DMS153 treated with DMSO at 0.1 percent for 48 hours (cell line): Measurements from ENCODE around the gene ANKRD13D.
A peak's percentile ranks its signal among the peaks of the same experiment; 100 is the strongest.
"Not testable (repeated sequence)": the region's sequence is repeated elsewhere in the genome, so short reads cannot be mapped to it uniquely, and the experiment has no call there.

Source experiments
- DNase-seq: peaks from one replicate; lab custom pipeline; 2025; ENCODE audit not compliant: unreplicated experiment; lab: John Stamatoyannopoulos, UW

The ANKRD13D gene

DNA sequence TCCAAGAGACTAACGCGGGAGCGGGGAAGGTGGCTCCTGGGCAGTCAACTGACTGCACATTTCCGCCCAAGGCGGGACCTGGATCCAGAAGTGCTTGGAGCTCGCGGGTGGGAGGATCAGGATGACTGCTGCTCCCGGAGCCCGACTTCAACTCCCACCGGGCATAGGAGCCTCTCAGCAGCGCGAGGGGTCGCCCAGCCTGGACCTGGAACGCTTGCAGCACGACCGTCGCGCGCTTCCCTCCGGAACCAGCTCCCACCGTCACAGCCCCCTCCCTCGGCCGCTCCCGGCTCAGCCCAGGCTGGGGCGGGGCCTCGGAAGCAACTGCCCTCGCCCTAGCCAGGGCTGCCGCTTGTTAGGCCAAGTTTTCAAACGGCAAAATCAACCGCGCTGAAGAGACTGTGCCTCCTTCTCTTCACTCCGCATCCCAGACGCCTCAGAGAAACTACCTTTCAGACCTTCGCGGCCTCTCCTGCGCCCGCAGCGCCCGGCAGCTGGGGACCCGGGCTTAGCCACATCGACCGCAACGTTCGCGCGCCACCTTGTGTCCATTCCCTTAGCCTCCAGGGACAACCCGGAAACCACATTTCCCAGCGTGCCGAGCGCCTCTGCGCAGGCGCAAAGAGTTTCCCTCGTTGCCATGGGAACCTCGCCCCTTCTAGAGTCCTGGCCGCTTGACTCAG is 28.2 kb downstream of the ANKRD13D start:
- peak; percentile 98 for DNase-seq

DNA sequence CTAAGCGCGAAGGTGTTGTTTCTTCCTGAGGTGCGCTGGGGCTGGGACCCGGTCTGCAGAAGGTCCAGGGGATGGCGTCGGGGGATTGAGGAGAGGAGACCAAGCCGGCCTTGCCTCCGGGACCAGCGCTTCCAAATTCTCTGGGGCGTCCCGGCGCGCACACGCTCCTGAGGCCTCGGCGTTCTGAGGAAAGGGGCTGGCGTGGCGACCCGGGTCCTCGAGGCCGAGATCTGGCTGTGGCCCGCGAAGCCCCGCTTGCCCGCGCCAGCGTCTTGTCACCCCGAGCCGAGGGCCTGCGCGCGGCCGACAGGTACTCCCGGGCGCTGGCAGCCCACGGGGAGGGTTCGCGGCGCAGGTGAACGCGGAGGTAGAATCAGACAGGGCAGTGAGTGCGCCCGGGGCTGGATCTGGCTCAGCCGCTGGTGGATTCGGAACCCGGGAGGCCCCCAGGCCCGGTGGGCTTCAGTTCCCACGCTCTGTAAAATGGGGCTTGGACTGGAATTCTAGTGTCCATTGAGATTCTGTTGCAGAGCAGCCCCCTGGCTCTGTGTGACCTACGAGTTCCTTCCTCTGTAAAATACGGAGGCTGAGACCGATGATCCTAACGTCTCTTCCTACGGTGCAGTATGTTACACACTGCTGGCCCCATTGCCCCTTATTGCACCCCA is 28.9 kb downstream of the ANKRD13D start:
- DNase-seq, result no peak

DNA sequence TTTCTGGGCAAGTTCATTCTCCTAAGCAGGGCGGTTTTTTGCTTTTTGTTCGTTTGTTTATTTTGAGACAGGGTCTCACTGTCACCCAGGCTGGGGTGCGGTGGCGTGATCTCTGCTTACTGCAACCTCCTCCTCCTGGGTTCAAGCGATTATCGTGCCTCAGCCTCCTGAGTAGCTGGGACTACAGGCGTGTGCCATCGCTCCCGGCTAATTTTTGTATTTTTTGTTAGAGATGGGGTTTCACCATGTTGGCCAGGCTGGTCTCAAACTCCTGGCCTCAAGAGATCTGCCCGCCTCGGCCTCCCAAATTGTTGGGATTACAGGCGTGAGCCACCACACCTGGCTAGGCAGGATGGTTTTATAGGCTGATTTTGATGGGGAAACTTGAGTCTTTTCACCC is 29.8 kb downstream of the ANKRD13D start:
- not testable (repeated sequence) for DNase-seq

DNA sequence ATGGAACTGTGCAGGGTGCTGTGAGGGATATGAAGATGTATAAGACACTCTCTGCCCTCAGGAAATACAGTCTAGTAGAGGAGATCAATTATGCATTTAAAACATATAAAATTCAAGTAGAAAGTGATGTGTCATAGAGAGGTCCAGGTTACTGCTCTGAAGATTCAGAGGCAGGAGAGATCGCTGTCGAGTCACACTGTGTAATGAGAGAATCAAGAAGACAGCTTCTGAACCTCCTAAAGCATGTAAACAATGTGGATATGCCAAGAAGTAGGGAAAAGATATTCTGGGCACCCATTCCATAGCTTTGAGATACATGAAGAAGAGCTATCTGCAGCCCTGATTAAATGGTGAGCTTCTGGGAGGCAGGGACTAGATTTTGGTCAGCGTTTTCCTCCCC is 30.9 kb downstream of the ANKRD13D start:
- DNase-seq, result no peak

DNA sequence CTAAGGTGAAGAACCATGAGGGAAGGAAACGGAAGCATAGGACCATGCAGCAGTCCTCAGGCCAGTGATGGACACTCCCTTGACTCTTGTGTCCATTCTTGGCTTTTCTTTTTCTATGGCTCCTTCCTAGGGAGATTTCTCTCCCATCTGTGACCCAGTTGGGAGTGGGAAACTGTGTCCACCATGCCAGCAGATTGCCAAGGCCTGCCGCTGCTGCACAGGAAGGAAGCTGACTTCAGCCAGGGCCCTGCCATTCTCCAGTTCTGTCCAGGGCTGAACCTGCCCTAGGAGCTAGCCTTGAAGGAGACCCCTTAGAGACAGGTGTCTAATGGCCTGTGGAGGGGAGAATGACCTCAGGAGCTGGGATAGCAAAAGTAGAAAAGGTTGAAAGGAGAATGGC is 31.6 kb downstream of the ANKRD13D start:
- DNase-seq, result no peak

DNA sequence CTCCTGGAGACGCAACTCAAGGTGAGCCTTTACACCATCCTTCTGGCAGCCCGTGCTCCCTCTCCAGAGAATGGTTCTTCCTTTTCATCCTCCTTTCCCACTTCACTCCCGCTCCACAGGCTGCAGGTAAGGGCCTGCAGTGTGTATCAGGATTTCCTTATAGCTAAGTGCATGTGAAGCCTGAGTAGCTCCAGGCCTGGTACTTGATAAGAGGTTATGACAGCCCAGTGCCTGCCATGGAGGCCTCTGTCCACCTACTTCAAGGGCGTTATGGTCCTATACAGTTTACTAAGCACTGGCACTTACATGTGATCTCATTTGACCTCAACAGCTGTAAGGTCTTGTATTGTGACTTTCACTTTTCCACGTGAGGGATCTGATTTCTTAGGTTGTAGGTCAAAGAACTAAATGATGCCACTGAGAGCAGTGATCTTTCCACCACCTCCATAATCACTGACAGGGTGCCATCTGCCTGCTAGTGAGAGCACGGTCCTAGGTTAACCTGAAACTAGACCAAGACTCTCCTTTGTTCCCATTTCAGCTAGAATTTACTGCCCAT is 32.3 kb downstream of the ANKRD13D start:
- DNase-seq, result no peak

DNA sequence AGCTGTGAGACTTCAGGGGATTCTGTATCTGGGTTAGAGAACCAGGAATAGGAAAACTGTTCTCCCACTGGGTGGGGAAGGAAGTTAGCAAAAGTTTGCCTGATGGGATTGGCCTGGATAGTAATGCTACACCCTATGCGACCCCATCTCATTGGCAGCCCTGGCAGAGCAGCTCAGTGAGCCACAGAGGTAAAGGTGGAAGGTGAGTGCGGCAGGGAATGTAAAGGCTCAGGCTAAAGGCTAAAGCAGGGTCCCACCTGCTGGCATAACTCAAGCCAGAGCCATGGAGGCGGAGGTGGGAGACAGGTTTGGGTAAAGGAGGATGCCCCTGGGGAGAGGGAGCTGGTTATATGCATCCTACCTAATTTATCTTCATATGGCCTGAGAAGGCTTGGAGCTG is 32.9 kb downstream of the ANKRD13D start:
- DNase-seq, result no peak

DNA sequence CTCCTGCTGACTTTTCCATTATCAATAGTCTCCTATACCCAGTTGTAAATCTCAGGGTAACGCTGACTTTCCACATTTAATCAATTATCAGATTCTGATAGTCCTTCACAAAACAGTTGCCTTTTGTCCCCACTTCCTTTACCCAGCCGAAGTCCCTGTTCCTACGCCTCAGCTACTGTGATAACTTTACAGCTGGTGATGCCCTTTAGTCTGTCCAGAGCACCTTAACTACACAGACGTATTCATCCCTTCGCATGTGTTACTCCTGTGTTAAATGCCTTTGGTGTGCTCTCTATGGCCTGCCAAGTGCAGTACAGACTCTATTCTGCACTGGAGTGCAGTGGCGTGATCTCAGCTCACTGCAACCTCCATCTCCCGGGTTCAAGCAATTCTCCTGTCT is 34.4 kb downstream of the ANKRD13D start:
- no peak for DNase-seq

DNA sequence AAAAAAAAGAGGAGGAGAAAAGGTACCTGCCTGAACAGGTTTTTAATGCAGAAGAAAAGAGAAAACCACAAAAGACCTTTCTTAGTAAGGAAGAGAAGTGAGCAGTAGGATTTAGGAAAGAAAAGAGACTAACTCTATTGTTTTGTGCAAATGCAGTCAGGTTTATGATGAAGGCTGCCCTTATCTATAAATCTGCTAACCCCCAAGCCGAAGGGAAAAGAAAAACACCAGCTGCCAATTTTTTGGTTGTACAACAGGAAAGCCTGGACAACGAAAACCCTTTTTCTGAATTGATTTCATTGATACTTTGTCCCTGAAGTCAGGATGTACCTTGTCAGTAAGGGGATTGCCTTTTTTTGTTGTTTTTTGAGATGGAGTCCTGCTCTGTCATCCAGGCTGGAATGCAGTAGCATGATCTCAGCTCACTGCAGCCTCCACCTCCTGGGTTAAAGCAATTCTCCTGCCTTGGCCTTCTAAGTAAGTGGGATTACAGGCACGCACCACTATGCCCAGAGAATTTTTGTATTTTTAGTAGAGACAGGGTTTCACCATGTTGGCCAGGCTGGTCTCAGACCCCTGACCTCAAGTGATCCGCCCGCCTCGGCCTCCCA is 43.1 kb downstream of the ANKRD13D start:
- no peak for DNase-seq

DNA sequence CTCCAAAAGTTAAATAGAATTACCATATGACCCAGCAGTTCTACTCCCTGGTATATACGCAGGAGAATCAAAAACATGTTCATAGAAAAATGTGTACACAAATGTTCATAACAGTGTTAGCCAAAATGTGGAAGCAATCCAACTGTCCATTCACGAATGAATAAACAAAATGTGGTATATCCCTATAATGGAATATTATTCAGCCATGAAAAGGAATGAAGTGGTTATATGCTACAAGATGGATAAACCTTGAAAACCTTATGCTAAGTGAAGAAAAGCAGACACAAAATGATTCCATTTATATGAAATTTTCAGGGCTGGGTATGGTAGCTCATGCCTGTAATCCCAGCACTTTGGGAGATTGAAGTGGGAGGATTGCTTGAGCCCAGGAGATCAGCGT is 48.2 kb downstream of the ANKRD13D start:
- DNase-seq, result no peak

DNA sequence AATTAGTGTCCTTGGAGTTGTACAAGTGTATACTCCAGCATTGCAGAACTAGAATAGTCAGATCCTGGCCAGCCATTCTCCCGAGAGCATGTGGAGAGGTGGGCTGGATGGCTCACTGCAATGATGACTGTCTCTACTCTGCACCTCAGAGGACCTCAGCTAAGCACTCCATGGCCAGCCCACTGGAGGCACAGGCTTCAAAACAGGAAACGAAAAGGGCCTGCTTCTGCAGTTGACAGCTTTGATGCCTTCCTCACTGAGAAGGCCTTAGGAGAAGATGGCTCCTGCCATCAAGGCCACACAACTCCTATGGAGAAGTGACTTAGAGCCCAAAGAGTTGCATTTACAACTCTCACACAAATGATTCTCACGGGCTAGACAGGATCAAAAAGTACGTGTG is 55.2 kb downstream of the ANKRD13D start:
- no peak for DNase-seq

DNA sequence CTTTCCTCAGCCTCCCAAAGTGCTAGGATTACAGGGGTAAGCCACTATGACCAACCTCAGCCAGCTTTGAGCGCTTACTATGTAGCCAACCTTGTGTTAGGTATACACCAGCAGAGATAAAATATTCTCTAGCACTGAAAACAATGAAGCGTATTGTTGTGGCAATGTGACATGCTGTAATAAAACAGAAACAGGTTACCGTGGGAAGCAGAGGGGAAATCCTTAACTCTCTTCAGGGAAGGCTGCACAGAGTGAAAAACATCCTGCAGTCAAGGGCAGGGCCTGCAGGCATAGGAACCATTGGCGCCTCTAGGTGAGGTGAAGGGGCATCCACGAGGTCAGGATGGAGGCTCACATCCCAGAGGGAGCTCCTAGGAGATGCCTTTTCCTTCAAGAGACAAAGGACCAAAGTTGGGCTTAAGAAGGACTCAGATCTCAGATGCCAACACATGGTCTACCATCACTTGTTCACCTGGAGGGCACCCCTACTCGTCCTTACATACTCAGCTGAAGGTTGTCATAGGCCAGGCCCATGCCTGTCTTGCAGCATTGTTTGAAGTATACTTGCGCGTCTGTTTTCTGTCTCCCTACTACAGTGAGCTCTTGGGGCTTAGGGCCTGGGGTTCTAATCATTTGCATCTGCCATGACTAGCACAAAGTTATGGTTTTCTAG is 56.3 kb downstream of the ANKRD13D start:
- no peak for DNase-seq

DNA sequence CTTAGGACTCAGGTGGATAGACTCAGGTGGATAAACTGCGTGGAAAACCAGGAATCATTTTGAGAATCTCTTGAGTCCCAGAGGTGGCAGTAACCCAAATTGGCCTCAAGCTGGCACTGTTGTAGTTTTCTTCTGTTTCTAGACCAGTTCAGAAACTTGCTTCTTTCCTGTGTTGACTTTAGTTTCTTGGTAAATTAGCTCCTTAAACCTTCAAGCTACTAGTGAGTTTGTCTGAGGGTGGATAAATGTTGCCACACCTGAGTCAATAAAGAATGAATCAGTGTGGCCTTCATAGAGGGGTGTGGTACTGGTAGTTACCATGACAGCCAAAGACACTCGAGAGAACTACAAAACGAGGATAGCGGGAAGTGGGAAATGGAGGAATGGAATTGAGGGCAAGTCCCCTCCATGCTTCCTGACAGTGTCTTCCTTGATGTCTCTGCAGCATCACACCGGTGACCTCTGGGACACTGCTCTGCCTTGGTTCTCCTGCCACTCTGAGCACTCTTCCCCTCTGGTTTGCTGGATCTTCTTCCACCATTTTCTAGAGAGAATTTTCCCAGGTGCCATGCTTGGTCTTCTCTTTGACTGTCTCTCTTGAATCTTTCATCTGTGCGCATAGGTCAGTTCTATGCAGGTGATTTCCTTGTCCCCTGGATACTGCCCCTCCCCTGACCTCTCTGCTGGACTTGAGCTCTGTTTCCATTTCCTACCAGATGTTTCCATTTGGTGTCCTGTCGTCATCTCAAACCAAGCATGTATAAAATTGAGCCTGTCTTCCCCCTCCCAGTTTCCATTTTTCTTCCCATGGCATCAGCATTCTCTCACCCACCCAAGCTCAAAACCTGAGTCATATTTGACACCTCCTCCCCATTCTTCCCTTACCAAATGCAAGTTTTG is 57.1 kb downstream of the ANKRD13D start:
- DNase-seq, result peak; percentile 11

DNA sequence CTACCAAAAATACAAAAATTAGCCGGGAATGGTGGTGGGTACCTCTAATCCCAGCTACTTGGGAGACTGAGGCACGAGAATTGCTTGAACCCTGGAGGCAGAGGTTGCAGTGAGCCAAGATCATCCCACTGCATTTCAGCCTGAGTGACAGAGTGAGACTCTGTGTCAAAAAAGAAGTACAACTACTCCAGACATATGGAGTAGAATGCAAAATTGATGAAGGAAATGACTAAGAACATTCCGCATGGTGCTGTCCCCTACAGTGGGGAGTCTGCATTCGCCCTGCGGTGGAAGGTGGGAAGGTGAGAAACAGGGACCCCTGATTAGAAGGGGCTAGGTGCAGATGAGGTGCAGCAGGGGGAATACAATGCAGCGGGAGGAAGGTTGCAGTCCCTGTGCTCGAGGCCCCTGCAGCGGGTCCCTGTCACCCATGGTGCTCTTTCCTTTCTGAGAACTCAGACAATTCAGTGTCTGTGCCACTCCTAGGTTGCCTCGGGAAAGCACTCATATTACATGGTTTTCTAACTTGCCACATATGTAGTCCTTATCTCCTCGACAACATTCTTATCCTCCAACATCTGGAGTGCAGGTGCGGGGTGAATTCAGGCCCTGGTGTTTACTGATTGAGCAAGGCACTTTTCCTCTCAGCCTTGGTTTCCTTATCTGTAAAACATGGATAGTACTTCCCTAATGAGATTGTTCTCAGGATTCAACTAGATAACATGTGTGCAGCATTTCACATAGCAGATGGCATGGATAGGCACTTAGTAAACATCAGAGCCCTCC is 59.1 kb downstream of the ANKRD13D start:
- DNase-seq, result no peak

DNA sequence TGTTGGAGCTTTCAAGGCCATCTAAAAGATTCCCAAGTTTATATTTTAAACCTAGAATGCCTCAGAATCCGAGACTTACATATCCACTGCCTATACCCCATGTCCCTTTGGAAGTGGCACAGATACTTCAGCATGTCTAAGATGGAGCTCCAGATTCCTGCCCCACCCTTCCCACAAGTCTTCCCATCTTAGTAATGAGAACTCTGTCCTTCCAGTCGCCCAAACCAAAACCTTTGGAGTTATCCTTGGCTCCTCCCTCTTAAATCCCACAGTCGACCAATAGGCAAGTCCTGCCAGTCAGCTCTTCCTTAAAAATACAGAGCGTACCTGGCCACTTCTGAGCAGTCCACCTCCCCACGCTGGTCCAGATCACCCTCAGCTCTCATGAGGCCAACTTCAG is 59.9 kb downstream of the ANKRD13D start:
- DNase-seq, result no peak

DNA sequence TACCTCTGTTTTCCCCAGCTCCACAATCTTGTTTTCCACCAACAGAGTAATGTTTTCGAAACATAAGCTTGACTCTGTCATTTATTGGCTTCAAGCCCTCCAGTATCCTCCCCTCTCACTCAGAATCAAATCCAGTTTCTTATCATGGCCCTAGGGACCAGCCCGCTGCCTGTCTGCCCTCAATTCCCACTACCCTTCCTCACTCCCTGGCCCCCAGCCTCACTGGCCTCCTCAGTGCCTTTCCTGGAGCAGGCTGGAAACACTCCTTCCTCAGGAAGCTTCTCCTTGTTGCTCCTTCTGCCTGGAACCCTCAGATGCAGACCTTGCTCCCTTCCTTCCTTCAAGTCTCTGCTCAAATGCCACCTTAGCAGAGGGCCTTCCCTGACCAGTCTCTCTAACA is 60.4 kb downstream of the ANKRD13D start:
- no peak for DNase-seq

DNA sequence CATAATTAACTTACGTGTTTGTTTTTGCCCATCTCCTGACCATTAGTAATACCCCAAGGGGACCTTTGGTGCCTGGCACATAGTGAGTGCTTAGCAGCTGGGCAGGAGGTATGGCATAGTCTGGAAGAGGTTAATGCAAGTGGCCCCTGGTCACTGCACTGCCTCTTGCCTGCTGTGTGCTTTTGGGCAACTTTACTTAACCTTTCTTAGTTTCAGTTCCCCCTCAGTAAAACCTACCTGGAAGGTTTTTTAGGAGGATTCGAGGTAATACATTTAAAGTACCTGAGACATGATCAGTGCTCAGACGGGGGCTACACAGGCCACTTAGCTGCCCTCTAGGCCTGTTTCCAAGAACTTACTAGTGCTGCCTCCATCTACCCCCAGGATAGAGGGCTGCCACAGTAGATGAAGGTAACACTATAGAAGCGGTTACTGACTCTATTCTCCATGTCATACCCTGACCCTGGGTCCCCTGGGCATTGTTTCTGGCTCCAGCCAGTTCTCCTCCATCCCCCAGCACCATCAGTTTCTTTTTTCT is 60.9 kb downstream of the ANKRD13D start:
- no peak for DNase-seq

DNA sequence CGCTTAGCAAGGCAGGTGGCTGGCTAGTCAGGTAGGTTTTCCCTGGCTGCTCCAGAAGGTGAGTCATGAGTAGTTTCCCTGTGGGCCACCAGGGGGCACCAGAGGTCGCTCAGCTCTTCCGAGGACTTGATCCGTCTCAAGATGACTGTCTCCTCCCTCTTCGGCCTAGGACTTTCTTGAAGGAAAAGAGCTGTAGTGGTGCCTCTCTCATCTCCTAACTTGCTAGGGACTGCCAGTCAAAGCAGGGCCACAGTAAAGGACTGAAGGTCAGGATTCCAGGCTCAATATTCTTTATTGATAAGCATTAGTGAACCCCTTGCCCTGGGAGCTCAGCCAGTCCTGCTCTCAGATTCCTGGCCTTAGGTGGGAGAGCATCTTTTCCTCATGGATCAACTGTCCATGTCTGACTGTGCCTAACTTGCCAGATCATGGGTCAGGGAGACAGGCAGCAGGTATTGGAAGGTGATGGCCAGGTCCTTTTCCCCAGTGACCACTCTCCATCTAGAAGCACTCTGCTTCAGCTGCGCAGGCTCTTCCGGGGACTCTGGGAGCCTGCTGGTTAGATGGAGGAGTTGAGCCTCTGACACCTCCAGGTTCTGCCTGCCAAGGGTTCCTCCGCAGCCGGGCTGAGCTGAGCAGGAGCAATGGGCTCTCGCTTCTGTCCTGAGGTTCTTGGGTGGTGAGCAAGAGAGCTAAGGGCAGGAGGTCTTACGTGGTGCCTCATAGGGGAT is 62.3 kb downstream of the ANKRD13D start:
- peak; percentile 34 for DNase-seq
